OCI-LY3 (cell line): ENCODE data around the gene MSH4.
A peak's percentile ranks its signal among the peaks of the same experiment; 100 is the strongest.

Experiments used
- H2AFZ ChIP-seq: fragments of 200-600, 300-600 bp; shearing (Covaris generic); 2 replicates; pipeline ENCODE4 v1.6.0; 2014; ENCODE audit warnings: antibody characterized with exemption, low read depth, low read length
- H3K27ac ChIP-seq: fragments of 200-600, 300-600 bp; sonication (generic); 2 replicates; pipeline ENCODE4 v1.5.1; 2014; ENCODE audit warnings: mild to moderate bottlenecking, low read length, moderate library complexity, mixed read lengths
- H3K27me3 ChIP-seq: fragments of 200-600, 300-600 bp; sonication (generic); 2 replicates; pipeline ENCODE4 v1.6.1; 2014; ENCODE audit warnings: low read depth, low read length, mixed read lengths
- H3K36me3 ChIP-seq: fragments of 200-600, 300-600 bp; sonication (generic); replicated peaks from 2 replicates; pipeline ENCODE3; 2014; ENCODE audit warnings: low read depth, low read length, mixed read lengths
- H3K4me1 ChIP-seq: fragments of 300-600, 200-600 bp; sonication (generic); 2 replicates; pipeline ENCODE4 v1.6.1; 2014; ENCODE audit warnings: low read length, mixed read lengths
- H3K4me2 ChIP-seq: fragments of 200-600, 300-600 bp; sonication (generic); 2 replicates; pipeline ENCODE4 v1.6.1; 2014; ENCODE audit warnings: low read length, mixed read lengths
- H3K4me3 ChIP-seq: fragments of 300-600, 200-600 bp; sonication (generic); 2 replicates; pipeline ENCODE4 v1.5.1; 2014; ENCODE audit warnings: antibody characterized with exemption, mild to moderate bottlenecking, low read length, moderate library complexity
- H3K79me2 ChIP-seq: fragments of 300-600, 200-600 bp; shearing (Covaris generic); 2 replicates; pipeline ENCODE4 v1.6.1; 2014; ENCODE audit warnings: mild to moderate bottlenecking, low read length, mixed read lengths
- H3K9ac ChIP-seq: fragments of 300-600, 200-600 bp; shearing (Covaris generic); 2 replicates; pipeline ENCODE4 v1.6.0; 2014; ENCODE audit warnings: mild to moderate bottlenecking, low read length, moderate library complexity
- H3K9me3 ChIP-seq: fragments of 200-600, 300-600 bp; shearing (Covaris generic); 2 replicates; pipeline ENCODE4 v1.6.1; 2014; ENCODE audit warnings: low read length, mixed read lengths; ENCODE audit not compliant: insufficient read depth
- H4K20me1 ChIP-seq: fragments of 200-600, 300-600 bp; sonication (generic); 2 replicates; pipeline ENCODE4 v1.6.1; 2016; ENCODE audit warnings: low read length, mixed read lengths; ENCODE audit not compliant: insufficient read depth
- CTCF ChIP-seq: fragments of 200-600, 300-600 bp; sonication (generic); IDR thresholded peaks from 2 replicates; pipeline ENCODE4 v1.5.1; 2014; ENCODE audit warnings: antibody characterized with exemption, low read length, low read depth
- EZH2phosphoT487 ChIP-seq: fragments of 200-600 bp; shearing (Covaris generic); IDR thresholded peaks from 2 replicates; pipeline ENCODE4 v1.6.1; 2018; ENCODE audit warnings: antibody characterized with exemption, mixed run types, low read depth

MSH4 gene

GRCh38 chr1:75879985-75880384 lies 83.3 kb downstream of the MSH4 start:
- no peaks in the 10 kb centered on the region for H3K79me2 ChIP-seq
- TF ChIP-seq CTCF = no peak
- no peak for TF ChIP-seq EZH2phosphoT487
- H4K20me1 ChIP-seq = no peaks in the 10 kb centered on the region
- no peak overlapping the region for H3K27ac ChIP-seq
- no peaks in the 10 kb centered on the region for H3K27me3 ChIP-seq
- H3K4me3 ChIP-seq = no peak overlapping the region
- H3K4me2 ChIP-seq = no peak overlapping the region
- no peaks in the 10 kb centered on the region for H3K36me3 ChIP-seq
- no peak overlapping the region for H2AFZ ChIP-seq
- no peaks in the 10 kb centered on the region for H3K9me3 ChIP-seq
- no peaks in the 10 kb centered on the region for H3K4me1 ChIP-seq
- no peak overlapping the region for H3K9ac ChIP-seq

GRCh38 chr1:75884437-75884836 lies 87.8 kb downstream of the MSH4 start:
- Histone ChIP-seq H3K9ac (no peak overlapping the region), H3K4me3 (no peak overlapping the region), H3K27me3 (no peaks in the 10 kb centered on the region), H3K27ac (no peak overlapping the region), H3K4me1 (no peaks in the 10 kb centered on the region), H3K4me2 (no peak overlapping the region), H2AFZ (no peak overlapping the region), H3K79me2 (no peaks in the 10 kb centered on the region), H3K9me3 (no peaks in the 10 kb centered on the region), H3K36me3 (no peaks in the 10 kb centered on the region), H4K20me1 (no peaks in the 10 kb centered on the region)
- TF ChIP-seq CTCF = no peak
- no peak for TF ChIP-seq EZH2phosphoT487

GRCh38 chr1:75901371-75901770 lies 104.7 kb downstream of the MSH4 start:
- Histone ChIP-seq H3K4me3 (no peak overlapping the region), H4K20me1 (no peaks in the 10 kb centered on the region), H3K9ac (no peak overlapping the region), H3K27me3 (no peaks in the 10 kb centered on the region), H3K27ac (no peak overlapping the region), H3K4me2 (no peak overlapping the region), H3K4me1 (no peaks in the 10 kb centered on the region), H2AFZ (no peak overlapping the region), H3K36me3 (no peaks in the 10 kb centered on the region), H3K9me3 (no peaks in the 10 kb centered on the region), H3K79me2 (no peaks in the 10 kb centered on the region)
- TF ChIP-seq EZH2phosphoT487 = no peak
- TF ChIP-seq CTCF = no peak

GRCh38 chr1:75908717-75909152 lies 112.1 kb downstream of the MSH4 start:
- no peak for TF ChIP-seq EZH2phosphoT487
- TF ChIP-seq CTCF = peak; percentile 58
- no peaks in the 10 kb centered on the region for H4K20me1 ChIP-seq
- H3K4me1 ChIP-seq = peaks cover 15% of the 10 kb centered on the region
- H3K27ac ChIP-seq = no peak overlapping the region; the same call in 1 of the 2 replicates
- H3K36me3 ChIP-seq = no peaks in the 10 kb centered on the region
- no peaks in the 10 kb centered on the region for H3K79me2 ChIP-seq
- H3K4me2 ChIP-seq = peak overlapping the region; percentile 67
- H3K27me3 ChIP-seq = no peaks in the 10 kb centered on the region
- peaks cover 4% of the 10 kb centered on the region; the same call in 1 of the 2 replicates for H3K9me3 ChIP-seq
- peak overlapping the region; percentile 65 for H2AFZ ChIP-seq
- H3K4me3 ChIP-seq = peak overlapping the region; percentile 65
- peak overlapping the region; percentile 35 for H3K9ac ChIP-seq
